Stimulated activated CD4-positive, alpha-beta T cell treated with anti-CD3 and anti-CD28 coated beads, TNF-alpha, amount 100 ng/mL, for 1 hour (primary cell): Measurements from ENCODE around the gene CA9.

Experiments used
- DNase-seq, 3 donors: peaks; one replicate each; pipeline ENCODE4 v3.0.0-alpha.2; 2020; ENCODE audit warnings: low read depth in 3 of 3, low spot score in 1 of 3

Gene CA9

GRCh38 chr9:35675204-35675603, 1.5 kb downstream of the CA9 start:
- no peak for DNase-seq

- no peak for DNase-seq
Measured at GRCh38 chr9:35675732-35676392, 2.1 kb downstream of the CA9 start.

GRCh38 chr9:35679091-35679490, 5.4 kb downstream of the CA9 start:
- no peak for DNase-seq

GRCh38 chr9:35679766-35680330, 6.1 kb downstream of the CA9 start:
- DNase-seq: no peak

- DNase-seq: no peak
Measured at GRCh38 chr9:35680331-35681105, 6.8 kb downstream of the CA9 start.

- no peak for DNase-seq
Measured at GRCh38 chr9:35681341-35682002, 7.7 kb downstream of the CA9 start.

GRCh38 chr9:35682051-35682450, 8.3 kb downstream of the CA9 start:
- DNase-seq: no peak

GRCh38 chr9:35682520-35683315, 9.0 kb downstream of the CA9 start:
- no peak for DNase-seq

- DNase-seq: no peak
Measured at GRCh38 chr9:35683323-35683722, 9.6 kb downstream of the CA9 start.

- DNase-seq: no peak
Measured at GRCh38 chr9:35684921-35685320, 11.2 kb downstream of the CA9 start.

GRCh38 chr9:35685506-35685905, 11.8 kb downstream of the CA9 start:
- DNase-seq: no peak

GRCh38 chr9:35686222-35687203, 12.8 kb downstream of the CA9 start:
- DNase-seq: no peak

GRCh38 chr9:35687306-35687705, 13.6 kb downstream of the CA9 start:
- DNase-seq: no peak

GRCh38 chr9:35687972-35688557, 14.3 kb downstream of the CA9 start:
- DNase-seq: no peak

GRCh38 chr9:35688558-35689541, 15.1 kb downstream of the CA9 start:
- no peak for DNase-seq

- DNase-seq: no peak
Measured at GRCh38 chr9:35689542-35690293, 16.0 kb downstream of the CA9 start, which contains the start of gene TPM2. TSS of gene TPM2 (minus strand) at chr9:35689925. CDS start at chr9:35689817, 108 bp downstream.

- DNase-seq: no peak
Measured at GRCh38 chr9:35690294-35690613, 16.5 kb downstream of the CA9 start.
